Measurements from ENCODE around the gene NTRK1.

Gene NTRK1

GRCh38 chr1:156881663-156882062 is 21.0 kb downstream of the NTRK1 start:
- DNase-seq (ENCODE audit: extremely low read depth, insufficient read length), result no peak
- Histone ChIP-seq H3K4me3 (replicated peaks; ENCODE audit: low read depth, low read length) (no peak overlapping the region), H3K27me3 (replicated peaks; ENCODE audit: control insufficient read depth, insufficient read depth, low read length) (peaks cover 2% of the 10 kb centered on the region; the same call in 1 of the 2 replicates), H3K36me3 (ENCODE audit: control insufficient read depth, insufficient read depth, low read length) (no peaks in the 10 kb centered on the region)
- no peak for TF ChIP-seq CTCF (IDR thresholded peaks at IDR 0.05; ENCODE audit: insufficient read depth, low read length, poor library complexity, severe bottlenecking)

GRCh38 chr1:156882543-156882942 is 21.9 kb downstream of the NTRK1 start:
- H3K4me3 ChIP-seq (replicated peaks; ENCODE audit: low read depth, low read length), result no peak overlapping the region
- no peak for DNase-seq (ENCODE audit: extremely low read depth, insufficient read length)
- no peaks in the 10 kb centered on the region for H3K36me3 ChIP-seq (ENCODE audit: control insufficient read depth, insufficient read depth, low read length)
- H3K27me3 ChIP-seq (replicated peaks; ENCODE audit: control insufficient read depth, insufficient read depth, low read length), result peaks cover 2% of the 10 kb centered on the region; the same call in 1 of the 2 replicates
- no peak for TF ChIP-seq CTCF (IDR thresholded peaks at IDR 0.05; ENCODE audit: insufficient read depth, low read length, poor library complexity, severe bottlenecking)

DNA sequence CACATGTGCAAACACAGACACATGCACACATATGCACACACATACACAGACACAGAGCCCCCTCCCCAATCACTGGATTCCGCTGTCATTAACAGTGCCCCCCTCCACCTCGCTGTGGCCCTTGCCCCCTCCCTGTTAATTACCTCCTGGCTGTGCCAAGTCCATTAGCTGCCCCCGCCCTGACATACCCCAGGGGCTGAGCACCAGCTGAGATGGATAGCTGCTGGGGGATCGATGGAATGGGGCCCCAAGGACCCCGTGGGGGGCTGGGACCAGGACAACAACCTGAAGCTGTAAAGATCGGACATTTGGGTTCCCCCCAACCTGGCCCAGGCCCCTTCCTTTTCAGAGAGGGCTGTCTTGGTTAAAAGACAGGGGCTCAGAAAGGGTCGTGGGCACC is 23.3 kb downstream of the NTRK1 start:
- Histone ChIP-seq H3K36me3 (ENCODE audit: control insufficient read depth, insufficient read depth, low read length) (no peaks in the 10 kb centered on the region), H3K27me3 (replicated peaks; ENCODE audit: control insufficient read depth, insufficient read depth, low read length) (peaks cover 2% of the 10 kb centered on the region; the same call in 1 of the 2 replicates), H3K4me3 (replicated peaks; ENCODE audit: low read depth, low read length) (no peak overlapping the region)
- no peak for TF ChIP-seq CTCF (IDR thresholded peaks at IDR 0.05; ENCODE audit: insufficient read depth, low read length, poor library complexity, severe bottlenecking)
- no peak for DNase-seq (ENCODE audit: extremely low read depth, insufficient read length)

- TF ChIP-seq CTCF (IDR thresholded peaks at IDR 0.05; ENCODE audit: insufficient read depth, low read length, poor library complexity, severe bottlenecking), result no peak
- peaks cover 2% of the 10 kb centered on the region; the same call in 1 of the 2 replicates for H3K27me3 ChIP-seq (replicated peaks; ENCODE audit: control insufficient read depth, insufficient read depth, low read length)
These were observed 24.0 kb downstream of the NTRK1 start for GRCh38 chr1:156884560-156885184.

GRCh38 chr1:156885314-156885713 is 24.6 kb downstream of the NTRK1 start:
- no peak for TF ChIP-seq CTCF (IDR thresholded peaks at IDR 0.05; ENCODE audit: insufficient read depth, low read length, poor library complexity, severe bottlenecking)
- Histone ChIP-seq H3K4me3 (replicated peaks; ENCODE audit: low read depth, low read length) (no peak overlapping the region), H3K36me3 (ENCODE audit: control insufficient read depth, insufficient read depth, low read length) (no peaks in the 10 kb centered on the region), H3K27me3 (replicated peaks; ENCODE audit: control insufficient read depth, insufficient read depth, low read length) (peaks cover 2% of the 10 kb centered on the region; the same call in 1 of the 2 replicates)
- DNase-seq (ENCODE audit: extremely low read depth, insufficient read length), result no peak

More at GRCh38 chr1:156884560-156885184, 24.0 kb downstream of the NTRK1 start:
- no peak for DNase-seq (ENCODE audit: extremely low read depth, insufficient read length)
- no peak overlapping the region for H3K4me3 ChIP-seq (replicated peaks; ENCODE audit: low read depth, low read length)
- no peaks in the 10 kb centered on the region for H3K36me3 ChIP-seq (ENCODE audit: control insufficient read depth, insufficient read depth, low read length)

All from GM06990 (cell line).